Measurements from ENCODE around the gene SPDYA. TPM values are rescaled to one million over a fixed set of nuclear protein-coding genes. Genes with fewer than 3 reads are reported as not detected.
A peak's percentile ranks its signal among the peaks of the same experiment; 100 is the strongest.

The SPDYA gene
- total RNA-seq, 4 donors from 2014 or later = 3.2 to 7.3 TPM; not detected in 2

GRCh38 chr2:28821295-28821958, 10.8 kb downstream of the SPDYA start:
- no peak overlapping the region for H3K4me3 ChIP-seq
- peak overlapping the region; percentile 6 to 11 for H3K27ac ChIP-seq
- H3K27me3 ChIP-seq = no peaks in the 10 kb centered on the region
- TF ChIP-seq POLR2A (IDR thresholded peaks at IDR 0.05) (no peak), CTCF (IDR thresholded peaks at IDR 0.05) (peak; percentile 58 to 75 (median 66))
- no peaks in the 10 kb centered on the region for H3K9me3 ChIP-seq
- no peaks in the 10 kb centered on the region for H3K4me1 ChIP-seq
- peak in 1 of 2 donors; percentile 54 for DNase-seq
- intact Hi-C loops (cut with DNase I; ENCODE audit: low total_unique reads) = loop anchor here (10.0 kb wide), 1 partner anchor 373 kb away; no protein-coding TSS in a partner anchor
- H3K36me3 ChIP-seq = no peaks in the 10 kb centered on the region

- TF ChIP-seq CTCF (IDR thresholded peaks at IDR 0.05) (no peak), POLR2A (IDR thresholded peaks at IDR 0.05) (no peak)
- Histone ChIP-seq H3K4me3 (no peak overlapping the region), H3K36me3 (no peaks in the 10 kb centered on the region), H3K9me3 (no peaks in the 10 kb centered on the region), H3K27me3 (no peaks in the 10 kb centered on the region), H3K27ac (no peak overlapping the region), H3K4me1 (no peaks in the 10 kb centered on the region)
- intact Hi-C loops (cut with DNase I; ENCODE audit: low total_unique reads) = loop anchor here (10.0 kb wide), 1 partner anchor 373 kb away; no protein-coding TSS in a partner anchor
- no peak for DNase-seq
Measured at GRCh38 chr2:28822036-28822435, 11.4 kb downstream of the SPDYA start.

GRCh38 chr2:28824207-28824606, 13.6 kb downstream of the SPDYA start:
- no peaks in the 10 kb centered on the region for H3K9me3 ChIP-seq
- no peak for DNase-seq
- no peak overlapping the region for H3K27ac ChIP-seq
- no peaks in the 10 kb centered on the region for H3K27me3 ChIP-seq
- intact Hi-C loops (cut with DNase I; ENCODE audit: low total_unique reads) = loop anchor here (10.0 kb wide), 1 partner anchor 371 kb away; no protein-coding TSS in a partner anchor
- no peaks in the 10 kb centered on the region for H3K36me3 ChIP-seq
- TF ChIP-seq POLR2A (IDR thresholded peaks at IDR 0.05) = no peak
- no peak for TF ChIP-seq CTCF (IDR thresholded peaks at IDR 0.05)
- H3K4me3 ChIP-seq = no peak overlapping the region
- H3K4me1 ChIP-seq = no peaks in the 10 kb centered on the region

GRCh38 chr2:28824870-28825269, 14.2 kb downstream of the SPDYA start:
- H3K4me3 ChIP-seq = no peak overlapping the region
- TF ChIP-seq POLR2A (IDR thresholded peaks at IDR 0.05) (no peak), CTCF (IDR thresholded peaks at IDR 0.05) (no peak)
- H3K9me3 ChIP-seq = no peaks in the 10 kb centered on the region
- no peaks in the 10 kb centered on the region for H3K27me3 ChIP-seq
- H3K27ac ChIP-seq = no peak overlapping the region
- no peaks in the 10 kb centered on the region for H3K4me1 ChIP-seq
- DNase-seq = no peak
- H3K36me3 ChIP-seq = no peaks in the 10 kb centered on the region
- intact Hi-C loops (cut with DNase I; ENCODE audit: low total_unique reads) = loop anchor here (10.0 kb wide), 1 partner anchor 370 kb away; no protein-coding TSS in a partner anchor

GRCh38 chr2:28828382-28828781, 17.7 kb downstream of the SPDYA start:
- Histone ChIP-seq H3K4me3 (no peak overlapping the region), H3K4me1 (no peaks in the 10 kb centered on the region), H3K27me3 (no peaks in the 10 kb centered on the region), H3K9me3 (no peaks in the 10 kb centered on the region), H3K27ac (no peak overlapping the region), H3K36me3 (no peaks in the 10 kb centered on the region)
- TF ChIP-seq CTCF (IDR thresholded peaks at IDR 0.05) (no peak), POLR2A (IDR thresholded peaks at IDR 0.05) (no peak)
- DNase-seq = no peak
- intact Hi-C loops (cut with DNase I; ENCODE audit: low total_unique reads) = loop anchor here (10.0 kb wide), 1 partner anchor 366 kb away; no protein-coding TSS in a partner anchor
